ENCODE results near the gene NOTCH3. TPM values are rescaled to one million over a fixed set of nuclear protein-coding genes. Genes with fewer than 3 reads are reported as not detected.

The NOTCH3 gene
- total RNA-seq, 1 experiment from 2014 or later, result 153 TPM

- H3K27ac Mint-ChIP-seq, result no peak overlapping the region
- ChIA-PET CTCF (interaction anchor here (0.5 to 3.2 kb wide), 4 partner anchors 13 to 98 kb away, joined by 3 to 12 read pairs (median 4); partner anchors contain the start of genes EPHX3 and NOTCH3), POLR2A (no interaction called here)
Measured at GRCh38 chr19:15218501-15218900, 17.7 kb upstream of the NOTCH3 start.

GRCh38 chr19:15216363-15216762 lies 15.6 kb upstream of the NOTCH3 start:
- H3K4me3 Mint-ChIP-seq, result no peak overlapping the region
- CTCF ChIA-PET, result interaction anchor here (1.3 to 1.8 kb wide), 2 partner anchors 15 to 21 kb away, joined by 4 to 7 read pairs; no protein-coding TSS in a partner anchor
- H3K27ac Mint-ChIP-seq, result no peak overlapping the region
- POLR2A ChIA-PET, result interaction anchor here (0.6 to 0.9 kb wide), 2 partner anchors 99 to 163 kb away, joined by 3 read pairs; partner anchors contain the start of gene AKAP8
- no peaks in the 10 kb centered on the region for H3K9me3 Mint-ChIP-seq
- DNase-seq (ENCODE audit: low spot score), result no peak
- no peak for ATAC-seq
- H3K4me1 Mint-ChIP-seq, result no peaks in the 10 kb centered on the region
- no peaks in the 10 kb centered on the region for H3K36me3 Mint-ChIP-seq
- H3K27me3 Mint-ChIP-seq (ENCODE audit: low read depth), result no peaks in the 10 kb centered on the region
- TF ChIP-seq RELA (CRISPR knock-in tag; IDR thresholded peaks at IDR 0.05; ENCODE audit: borderline replicate concordance) (no peak), E2F1 (CRISPR knock-in tag; IDR thresholded peaks at IDR 0.05) (no peak), KAT7 (CRISPR knock-in tag; IDR thresholded peaks at IDR 0.05; ENCODE audit: borderline replicate concordance) (no peak), NFATC4 (CRISPR knock-in tag; IDR thresholded peaks at IDR 0.05) (no peak), ATF6 (CRISPR knock-in tag; IDR thresholded peaks at IDR 0.05) (no peak), SMAD3 (CRISPR knock-in tag; IDR thresholded peaks at IDR 0.05; ENCODE audit: borderline replicate concordance) (no peak), ESRRA (CRISPR knock-in tag; IDR thresholded peaks at IDR 0.05; ENCODE audit: borderline replicate concordance) (no peak), GABPB1 (CRISPR knock-in tag; IDR thresholded peaks at IDR 0.05) (no peak), ZNF317 (CRISPR knock-in tag; IDR thresholded peaks at IDR 0.05; ENCODE audit: borderline replicate concordance, low read depth) (no peak), ARID4B (CRISPR knock-in tag; IDR thresholded peaks at IDR 0.05; ENCODE audit: borderline replicate concordance) (no peak), ELF4 (CRISPR knock-in tag; IDR thresholded peaks at IDR 0.05; ENCODE audit: low read depth) (no peak), IRF2 (CRISPR knock-in tag; IDR thresholded peaks at IDR 0.05; ENCODE audit: borderline replicate concordance, low read depth) (no peak), GRHL2 (CRISPR knock-in tag; IDR thresholded peaks at IDR 0.05; ENCODE audit: insufficient replicate concordance, severe bottlenecking) (no peak), GTF2I (CRISPR knock-in tag; conservative IDR thresholded peaks at IDR 0.05) (no peak)

More at GRCh38 chr19:15218501-15218900, 17.7 kb upstream of the NOTCH3 start:
- TF ChIP-seq CREB1 (CRISPR knock-in tag; IDR thresholded peaks at IDR 0.05) (no peak), PRDM15 (CRISPR knock-in tag; IDR thresholded peaks at IDR 0.05) (no peak), FOXP1 (CRISPR knock-in tag; IDR thresholded peaks at IDR 0.05; ENCODE audit: borderline replicate concordance) (no peak)
- Mint-ChIP-seq H3K4me1 (peaks cover 8% of the 10 kb centered on the region), H3K9me3 (no peaks in the 10 kb centered on the region), H3K27me3 (ENCODE audit: low read depth) (no peaks in the 10 kb centered on the region), H3K36me3 (no peaks in the 10 kb centered on the region), H3K4me3 (no peak overlapping the region)
- DNase-seq (ENCODE audit: low spot score) (no peak), ATAC-seq (no peak)

Measured in WTC11 (cell line).